HepG2 (cell line): ENCODE measurements around the gene ZNF83.

Experiments
- EZH2 ChIP-seq: conservative IDR thresholded peaks from 2 replicates; pipeline ENCODE4 v1.6.1; 2012; ENCODE audit warnings: mild to moderate bottlenecking, low read depth, low read length, moderate library complexity
- NCOA1 ChIP-seq: sonication (generic); formaldehyde crosslinking; IDR thresholded peaks from 2 replicates; pipeline ENCODE4 v1.9.0; 2021; ENCODE audit warnings: missing genetic modification reagents
- POLR2AphosphoS5 ChIP-seq: IDR thresholded peaks from 2 replicates; pipeline ENCODE4 v1.6.1; 2012; ENCODE audit warnings: low read depth, low read length
- SP140L ChIP-seq: sonication (generic); formaldehyde crosslinking; IDR thresholded peaks from 2 replicates; pipeline ENCODE4 v1.4.0; 2020; ENCODE audit warnings: missing genetic modification reagents, borderline replicate concordance
- ZFP62 ChIP-seq: sonication (generic); formaldehyde crosslinking; IDR thresholded peaks from 2 replicates; pipeline ENCODE4 v1.4.0; 2020; ENCODE audit warnings: missing genetic modification reagents
- TF ChIP-seq, protein P1 (sequence below): sonication (generic); formaldehyde crosslinking; IDR thresholded peaks from 2 replicates; pipeline ENCODE4 v1.5.0; 2020; ENCODE audit warnings: mild to moderate bottlenecking, missing genetic modification reagents, moderate library complexity
- TF ChIP-seq, protein P2 (sequence below): sonication (generic); formaldehyde crosslinking; IDR thresholded peaks from 2 replicates; pipeline ENCODE4 v1.4.0; 2020; ENCODE audit warnings: missing genetic modification reagents, borderline replicate concordance
- TF ChIP-seq, protein P3 (sequence below): sonication (generic); formaldehyde crosslinking; IDR thresholded peaks from 2 replicates; pipeline ENCODE4 v1.4.0; 2020; ENCODE audit warnings: missing genetic modification reagents

DNA sequence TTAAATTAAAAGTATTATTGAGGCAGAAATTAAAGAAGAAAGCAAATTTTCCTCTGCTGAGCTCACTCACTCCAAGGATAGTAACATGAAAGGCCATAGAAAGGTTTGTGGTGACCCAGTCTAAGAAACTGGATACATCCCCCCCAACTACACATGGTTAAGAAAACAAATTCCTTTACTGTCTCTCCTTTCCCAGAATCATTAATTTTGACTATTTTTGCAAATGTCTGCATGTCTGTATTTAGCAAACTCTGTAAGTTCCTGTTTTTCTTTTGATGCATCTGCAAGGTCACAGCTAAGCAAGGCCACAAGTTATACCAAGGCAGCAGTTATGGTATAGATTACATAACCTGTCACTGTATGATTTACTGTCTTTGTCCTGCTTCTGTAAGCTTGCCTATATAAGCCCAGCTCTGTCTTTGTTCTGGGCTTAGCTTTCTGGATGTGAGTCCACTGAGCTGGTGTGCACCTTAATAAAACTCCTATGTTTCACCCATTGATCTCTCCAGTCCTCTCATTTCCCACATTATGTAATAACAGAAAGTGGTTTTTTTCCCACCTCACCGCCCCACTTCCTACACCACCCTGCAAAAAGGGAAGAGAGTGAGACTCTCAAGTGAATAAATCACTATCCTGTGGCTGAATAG, 8.5 kb upstream of the ZNF83 start:
- no peak for TF ChIP-seq NCOA1
- TF ChIP-seq POLR2AphosphoS5: no peak
- no peak for TF ChIP-seq EZH2
- TF ChIP-seq, protein P1, sequence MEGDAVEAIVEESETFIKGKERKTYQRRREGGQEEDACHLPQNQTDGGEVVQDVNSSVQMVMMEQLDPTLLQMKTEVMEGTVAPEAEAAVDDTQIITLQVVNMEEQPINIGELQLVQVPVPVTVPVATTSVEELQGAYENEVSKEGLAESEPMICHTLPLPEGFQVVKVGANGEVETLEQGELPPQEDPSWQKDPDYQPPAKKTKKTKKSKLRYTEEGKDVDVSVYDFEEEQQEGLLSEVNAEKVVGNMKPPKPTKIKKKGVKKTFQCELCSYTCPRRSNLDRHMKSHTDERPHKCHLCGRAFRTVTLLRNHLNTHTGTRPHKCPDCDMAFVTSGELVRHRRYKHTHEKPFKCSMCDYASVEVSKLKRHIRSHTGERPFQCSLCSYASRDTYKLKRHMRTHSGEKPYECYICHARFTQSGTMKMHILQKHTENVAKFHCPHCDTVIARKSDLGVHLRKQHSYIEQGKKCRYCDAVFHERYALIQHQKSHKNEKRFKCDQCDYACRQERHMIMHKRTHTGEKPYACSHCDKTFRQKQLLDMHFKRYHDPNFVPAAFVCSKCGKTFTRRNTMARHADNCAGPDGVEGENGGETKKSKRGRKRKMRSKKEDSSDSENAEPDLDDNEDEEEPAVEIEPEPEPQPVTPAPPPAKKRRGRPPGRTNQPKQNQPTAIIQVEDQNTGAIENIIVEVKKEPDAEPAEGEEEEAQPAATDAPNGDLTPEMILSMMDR (CRISPR knock-in tag): no peak
- TF ChIP-seq, protein P2, sequence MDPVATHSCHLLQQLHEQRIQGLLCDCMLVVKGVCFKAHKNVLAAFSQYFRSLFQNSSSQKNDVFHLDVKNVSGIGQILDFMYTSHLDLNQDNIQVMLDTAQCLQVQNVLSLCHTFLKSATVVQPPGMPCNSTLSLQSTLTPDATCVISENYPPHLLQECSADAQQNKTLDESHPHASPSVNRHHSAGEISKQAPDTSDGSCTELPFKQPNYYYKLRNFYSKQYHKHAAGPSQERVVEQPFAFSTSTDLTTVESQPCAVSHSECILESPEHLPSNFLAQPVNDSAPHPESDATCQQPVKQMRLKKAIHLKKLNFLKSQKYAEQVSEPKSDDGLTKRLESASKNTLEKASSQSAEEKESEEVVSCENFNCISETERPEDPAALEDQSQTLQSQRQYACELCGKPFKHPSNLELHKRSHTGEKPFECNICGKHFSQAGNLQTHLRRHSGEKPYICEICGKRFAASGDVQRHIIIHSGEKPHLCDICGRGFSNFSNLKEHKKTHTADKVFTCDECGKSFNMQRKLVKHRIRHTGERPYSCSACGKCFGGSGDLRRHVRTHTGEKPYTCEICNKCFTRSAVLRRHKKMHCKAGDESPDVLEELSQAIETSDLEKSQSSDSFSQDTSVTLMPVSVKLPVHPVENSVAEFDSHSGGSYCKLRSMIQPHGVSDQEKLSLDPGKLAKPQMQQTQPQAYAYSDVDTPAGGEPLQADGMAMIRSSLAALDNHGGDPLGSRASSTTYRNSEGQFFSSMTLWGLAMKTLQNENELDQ (CRISPR knock-in tag): no peak
- TF ChIP-seq, protein P3, sequence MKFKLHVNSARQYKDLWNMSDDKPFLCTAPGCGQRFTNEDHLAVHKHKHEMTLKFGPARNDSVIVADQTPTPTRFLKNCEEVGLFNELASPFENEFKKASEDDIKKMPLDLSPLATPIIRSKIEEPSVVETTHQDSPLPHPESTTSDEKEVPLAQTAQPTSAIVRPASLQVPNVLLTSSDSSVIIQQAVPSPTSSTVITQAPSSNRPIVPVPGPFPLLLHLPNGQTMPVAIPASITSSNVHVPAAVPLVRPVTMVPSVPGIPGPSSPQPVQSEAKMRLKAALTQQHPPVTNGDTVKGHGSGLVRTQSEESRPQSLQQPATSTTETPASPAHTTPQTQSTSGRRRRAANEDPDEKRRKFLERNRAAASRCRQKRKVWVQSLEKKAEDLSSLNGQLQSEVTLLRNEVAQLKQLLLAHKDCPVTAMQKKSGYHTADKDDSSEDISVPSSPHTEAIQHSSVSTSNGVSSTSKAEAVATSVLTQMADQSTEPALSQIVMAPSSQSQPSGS: no peak
- no peak for TF ChIP-seq ZFP62 (CRISPR knock-in tag)
- no peak for TF ChIP-seq SP140L
